HG03045 (cell line): ENCODE results near the gene WWP2.
"Not testable (repeated sequence)": the region's sequence is repeated elsewhere in the genome, so short reads cannot be mapped to it uniquely, and the experiment has no call there.

ENCODE experiments used
- ATAC-seq: cut with Tn5 transposase; IDR thresholded peaks from one replicate; pipeline ENCODE4 v1.9.1; 2021; ENCODE audit warnings: mild to moderate bottlenecking, moderate library complexity; ENCODE audit not compliant: unreplicated experiment

WWP2 gene

DNA sequence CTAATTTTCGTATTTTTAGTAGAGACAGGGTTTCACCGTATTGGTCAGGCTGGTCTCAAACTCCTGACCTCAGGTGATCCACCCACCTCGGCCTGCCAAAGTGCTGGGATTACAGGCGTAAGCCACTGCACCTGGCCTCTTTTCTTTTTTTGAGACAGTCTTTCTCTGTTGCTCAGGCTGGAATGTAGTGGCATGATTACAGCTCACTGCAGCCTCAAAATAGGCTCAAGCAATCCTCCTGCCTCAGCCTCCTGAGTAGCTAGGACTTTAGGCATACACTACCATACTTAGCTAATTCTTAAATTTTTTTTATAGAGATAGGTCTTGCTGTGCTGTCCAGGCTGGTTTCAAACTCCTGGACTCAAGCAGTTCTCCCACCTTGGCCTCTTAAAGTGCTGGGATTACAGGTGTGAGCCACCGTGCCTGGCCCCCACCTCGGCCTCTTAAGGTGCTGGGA, 29.3 kb downstream of the WWP2 start:
- ATAC-seq, result not testable (repeated sequence)

DNA sequence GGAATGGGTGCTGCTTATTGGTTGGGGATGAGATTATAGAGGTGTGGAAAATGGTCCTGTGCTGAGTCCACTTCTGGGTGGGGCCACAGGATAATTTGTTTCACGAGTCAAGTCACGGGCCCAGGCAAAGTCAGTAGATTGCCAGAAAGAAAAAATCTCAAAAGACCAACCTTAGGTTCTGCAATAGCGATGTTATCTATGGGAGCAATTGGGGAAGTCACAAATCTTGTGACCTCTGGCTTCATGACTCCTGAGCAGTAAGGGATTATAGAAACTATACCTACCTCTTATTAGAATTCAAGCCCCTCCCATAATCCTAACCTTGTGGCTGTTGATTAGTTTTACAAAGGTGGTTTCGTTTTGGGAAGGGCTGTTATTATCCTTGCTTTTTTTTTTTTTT, 31.4 kb downstream of the WWP2 start:
- no peak for ATAC-seq

- no peak for ATAC-seq
Observed at GRCh38 chr16:69794486-69794885, 32.4 kb downstream of the WWP2 start.

GRCh38 chr16:69796285-69797118, 34.4 kb downstream of the WWP2 start:
- no peak for ATAC-seq

DNA sequence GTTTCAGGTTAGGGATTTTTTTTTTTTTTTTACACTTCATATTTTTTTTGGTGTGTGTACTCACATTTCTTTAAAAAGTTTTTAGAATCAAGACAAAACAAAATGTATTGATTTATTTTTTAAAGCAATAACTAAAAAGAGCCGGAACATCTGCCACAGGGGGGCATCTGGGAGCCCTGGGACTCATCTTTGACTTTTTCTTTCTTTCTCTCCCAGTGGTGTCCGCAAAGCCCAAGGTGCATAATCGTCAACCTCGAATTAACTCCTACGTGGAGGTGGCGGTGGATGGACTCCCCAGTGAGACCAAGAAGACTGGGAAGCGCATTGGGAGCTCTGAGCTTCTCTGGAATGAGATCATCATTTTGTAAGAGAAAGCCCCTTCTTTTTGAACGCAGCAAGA, 36.3 kb downstream of the WWP2 start:
- no peak for ATAC-seq

- ATAC-seq, result no peak
Observed at GRCh38 chr16:69799611-69800031, 37.5 kb downstream of the WWP2 start.

DNA sequence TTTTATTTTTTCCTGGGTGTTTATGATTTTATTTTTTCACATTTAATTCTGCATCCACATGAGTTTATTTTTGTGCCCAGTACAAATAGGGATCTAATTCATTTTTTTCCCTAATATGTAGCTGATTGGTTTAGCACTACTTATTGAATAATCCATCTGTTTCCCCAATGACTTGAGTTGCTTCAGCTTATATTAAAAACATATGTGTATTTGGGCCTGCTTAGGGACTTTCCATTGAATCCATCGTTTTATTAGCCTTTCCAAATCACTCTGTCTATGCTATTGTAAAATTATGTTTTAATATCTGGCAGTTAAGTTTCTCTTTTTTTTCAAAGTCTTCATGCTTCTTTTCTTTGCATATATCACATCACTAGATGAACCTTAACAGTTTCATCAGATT, 42.2 kb downstream of the WWP2 start:
- ATAC-seq, result no peak

DNA sequence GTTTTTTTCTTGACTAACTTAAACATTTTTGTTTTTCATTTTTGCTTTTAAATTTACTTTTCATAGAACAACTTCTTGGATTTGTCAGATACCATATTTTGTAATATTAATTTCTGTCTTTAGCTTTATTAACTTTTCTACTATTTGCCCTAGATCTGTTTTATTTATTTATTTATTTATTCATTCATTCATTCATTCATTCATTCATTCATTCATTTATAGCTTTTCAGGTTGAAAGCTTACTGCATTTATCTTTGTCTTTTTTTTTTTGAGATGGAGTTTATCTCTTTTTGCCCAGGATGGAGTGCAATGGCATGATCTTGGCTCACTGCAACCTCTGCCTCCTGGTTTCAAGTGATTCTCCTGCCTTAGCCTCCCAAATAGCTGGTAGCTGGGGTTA, 44.6 kb downstream of the WWP2 start:
- ATAC-seq, result not testable (repeated sequence)

DNA sequence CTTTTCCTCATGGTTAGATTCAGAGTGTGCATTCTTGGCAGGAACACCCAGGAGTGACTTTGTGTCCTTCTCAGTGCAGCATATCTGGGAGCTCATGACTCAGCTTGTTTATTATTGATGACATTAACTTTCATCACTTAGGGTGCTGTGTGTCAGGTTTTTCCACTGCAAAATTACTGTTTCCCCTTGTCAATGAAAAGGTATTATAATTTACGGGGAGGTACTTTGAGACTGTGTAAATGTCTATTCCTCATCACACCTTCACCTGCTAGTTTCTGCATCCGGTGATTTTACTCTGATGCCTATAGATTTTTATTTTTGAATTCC, 50.5 kb downstream of the WWP2 start:
- ATAC-seq, result no peak

DNA sequence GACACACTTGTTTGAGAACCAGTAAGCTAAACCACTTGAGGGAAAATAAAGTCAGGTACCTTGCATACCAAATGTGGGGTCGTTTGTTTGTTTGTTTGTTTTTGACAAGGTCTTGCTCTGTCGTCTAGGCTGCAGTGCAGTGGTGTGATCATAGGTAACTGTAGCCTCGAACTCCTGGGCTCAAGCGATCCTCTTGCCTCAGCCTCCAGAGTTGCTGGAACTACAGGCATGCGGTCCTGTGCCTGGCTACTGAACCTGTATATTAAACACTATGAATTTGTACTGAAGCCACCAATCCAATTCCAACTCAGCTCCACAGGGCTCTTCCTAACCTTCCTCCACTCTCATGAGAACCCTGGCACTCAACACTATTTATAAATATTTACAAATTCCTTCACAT, 51.9 kb downstream of the WWP2 start:
- ATAC-seq, result no peak

DNA sequence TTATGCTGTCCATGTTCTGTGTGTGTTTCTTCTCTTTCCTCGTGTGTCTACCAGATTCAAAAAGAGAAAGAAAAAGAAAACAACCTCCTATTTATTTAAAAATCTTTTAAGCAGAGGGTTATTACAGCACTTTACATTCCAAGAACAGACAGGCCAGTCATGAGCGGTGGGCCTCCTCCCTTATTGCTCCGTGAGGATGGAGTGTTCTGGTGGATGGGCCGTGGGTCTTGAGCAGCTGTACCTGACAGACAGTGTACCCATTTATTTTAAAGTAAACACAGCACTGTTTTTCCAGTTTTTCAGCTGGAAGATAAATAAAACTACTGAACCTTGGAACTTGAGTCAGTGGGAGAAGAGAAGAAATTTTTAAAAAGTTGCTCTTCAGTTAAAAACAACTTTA, 52.4 kb downstream of the WWP2 start:
- no peak for ATAC-seq

GRCh38 chr16:69815216-69815883, 53.2 kb downstream of the WWP2 start:
- not testable (repeated sequence) for ATAC-seq

GRCh38 chr16:69816996-69817395, 54.9 kb downstream of the WWP2 start:
- ATAC-seq, result no peak

DNA sequence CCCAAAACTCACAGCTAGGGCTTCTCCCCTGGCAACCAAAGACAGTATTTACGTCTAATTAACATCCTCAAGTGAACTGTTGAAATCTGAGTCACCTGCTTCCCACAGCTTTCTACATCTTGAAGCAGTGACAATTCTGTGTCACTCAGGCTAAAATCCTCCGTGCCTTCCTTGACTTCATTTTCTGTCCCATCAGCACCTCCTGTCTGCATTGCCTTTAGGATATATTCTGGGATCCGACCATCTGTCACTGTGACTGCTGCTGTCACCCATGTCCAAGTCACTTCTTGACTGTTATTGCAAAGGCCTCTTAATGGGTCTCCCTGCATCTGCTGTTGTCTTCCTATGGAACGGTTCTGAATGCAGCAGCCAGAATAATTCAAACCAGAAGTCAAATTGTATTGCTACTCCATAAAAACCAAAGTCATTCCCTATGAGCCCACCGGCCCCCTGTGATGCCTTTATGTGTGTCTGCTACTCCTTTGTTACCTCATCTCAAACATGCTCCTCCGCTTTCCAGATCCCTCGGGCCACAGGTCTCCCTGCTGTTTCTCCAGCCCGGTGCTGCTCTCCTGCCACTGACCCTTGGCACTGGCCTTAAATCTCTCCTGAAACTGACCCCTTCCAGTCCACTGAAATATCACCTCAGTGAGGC, 56.9 kb downstream of the WWP2 start:
- no peak for ATAC-seq

DNA sequence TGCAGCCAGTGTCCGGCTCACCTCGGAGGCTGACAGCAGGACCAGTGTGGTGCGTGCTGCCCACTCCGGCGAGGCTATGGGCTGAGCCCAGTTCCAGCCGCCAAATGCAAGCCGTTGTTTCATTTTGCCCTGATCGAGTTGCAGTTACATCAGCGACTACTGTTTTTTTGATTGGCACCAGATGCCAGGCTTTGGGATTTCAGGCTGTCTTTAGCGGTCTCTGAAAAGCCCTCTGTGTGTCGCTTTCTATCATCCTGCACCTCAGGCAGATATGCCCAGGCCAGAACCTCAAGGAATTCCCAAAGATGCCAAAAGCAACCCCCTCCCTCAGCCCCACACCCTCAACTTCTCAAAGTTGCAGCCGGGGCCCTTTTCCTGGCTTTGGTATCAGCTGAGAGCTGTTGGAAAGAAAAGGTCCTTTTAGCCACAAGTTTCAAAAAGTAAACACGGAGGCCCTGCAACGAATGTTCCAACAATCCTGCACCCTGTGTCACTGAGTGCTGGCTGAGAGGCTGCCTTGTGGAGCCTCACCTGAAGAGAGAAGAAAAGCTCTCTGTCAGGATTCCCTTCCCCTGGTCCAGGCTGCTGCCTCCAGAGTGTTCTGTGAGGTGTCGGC, 58.9 kb downstream of the WWP2 start:
- no peak for ATAC-seq

GRCh38 chr16:69821844-69822173, 59.7 kb downstream of the WWP2 start:
- no peak for ATAC-seq

DNA sequence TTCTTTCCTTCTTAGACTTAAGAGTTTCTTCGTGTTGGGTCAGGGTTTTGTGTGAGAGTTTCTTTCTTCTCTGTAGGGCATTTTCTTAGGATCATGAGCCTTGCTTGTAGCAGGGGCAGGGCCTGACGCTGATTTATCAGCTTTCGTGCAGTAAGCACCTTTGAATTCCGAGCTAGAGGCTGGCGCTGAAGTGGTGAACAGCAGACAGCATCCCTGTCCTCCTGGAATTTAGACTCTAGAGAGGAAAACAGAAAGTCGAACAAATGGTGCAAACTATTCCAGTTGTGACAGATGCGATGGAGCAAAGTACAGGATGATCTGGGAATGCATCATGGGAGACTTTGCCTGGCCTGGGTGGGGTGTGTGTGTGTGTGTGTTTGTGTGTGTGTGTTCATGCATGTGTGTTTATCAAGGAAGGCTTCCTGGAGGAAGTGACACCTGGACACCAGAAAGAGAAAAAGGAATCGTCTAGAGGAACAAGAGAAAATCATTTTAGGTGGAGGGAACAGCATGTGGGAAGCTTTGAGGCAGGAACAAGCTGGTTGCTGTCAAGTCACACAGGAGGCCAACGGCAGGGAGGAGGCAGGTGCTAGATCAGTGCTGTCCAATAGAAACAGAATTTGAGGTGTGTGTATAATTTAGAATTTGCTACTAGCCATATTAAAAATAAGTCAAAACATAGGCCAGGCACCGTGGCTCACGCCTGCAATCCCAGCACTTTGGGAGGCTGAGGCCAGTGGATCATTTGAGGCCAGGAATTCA, 60.2 kb downstream of the WWP2 start:
- no peak for ATAC-seq

DNA sequence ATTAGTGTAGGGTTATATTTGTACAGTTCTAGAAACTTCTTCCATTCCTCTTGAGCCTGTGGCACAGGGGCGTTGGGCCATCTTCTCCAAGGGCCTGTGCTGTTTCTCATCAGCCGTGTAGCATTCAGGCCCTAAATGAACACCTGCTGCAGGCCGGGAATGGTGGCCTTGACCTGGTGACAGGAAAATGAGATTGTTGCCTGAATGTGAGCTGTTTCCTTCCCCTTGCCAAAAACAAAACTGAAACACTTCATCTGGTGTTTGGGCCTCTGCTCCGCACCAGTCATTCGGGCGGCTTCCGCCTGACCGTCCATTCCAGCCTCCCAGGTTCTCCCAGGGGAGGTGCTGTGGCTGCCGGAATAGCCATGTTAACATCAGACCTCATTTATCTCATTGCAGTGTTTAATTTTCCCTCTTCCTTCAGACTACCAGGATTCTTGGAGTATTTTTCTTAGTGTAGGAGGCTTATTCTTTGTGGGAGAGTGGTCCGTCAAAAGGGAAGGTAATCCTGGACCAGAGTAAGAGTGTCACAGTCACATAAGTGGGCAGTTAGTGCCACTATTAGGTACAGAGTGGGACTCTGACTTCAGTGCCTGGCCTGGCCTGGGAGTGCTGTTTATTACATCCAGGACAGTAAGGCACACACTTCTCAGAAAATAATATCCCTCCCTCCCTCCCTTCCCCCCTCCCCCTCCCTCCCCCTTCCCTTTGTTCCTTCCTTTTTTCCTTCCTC, 61.9 kb downstream of the WWP2 start:
- ATAC-seq, result peak; percentile 80

DNA sequence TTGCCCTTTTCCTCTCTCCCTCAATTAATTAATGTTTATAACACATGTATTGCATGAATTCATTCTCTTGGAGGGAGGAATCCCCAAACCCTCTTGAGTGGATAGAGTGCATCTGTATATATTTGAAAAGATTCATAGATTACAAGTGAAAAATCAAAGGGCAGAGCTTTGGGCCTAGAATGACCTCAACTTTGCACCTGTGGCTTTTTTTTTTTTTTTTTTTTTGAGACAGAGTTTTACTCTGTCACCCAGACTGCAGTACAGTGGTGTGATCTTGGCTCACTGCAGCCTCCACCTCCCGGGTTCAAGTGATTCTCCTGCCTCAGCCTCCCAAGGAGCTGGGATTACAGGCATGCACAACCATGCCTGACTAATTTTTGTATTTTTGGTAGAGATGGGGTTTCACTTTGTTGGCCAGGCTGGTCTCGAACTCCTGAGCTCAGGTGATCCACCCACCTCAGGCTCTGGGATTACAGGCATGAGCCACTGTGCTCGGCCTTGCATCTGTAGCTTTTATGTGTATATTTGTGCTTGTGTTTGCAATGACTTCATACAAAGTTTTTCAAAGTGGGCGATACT, 62.5 kb downstream of the WWP2 start:
- not testable (repeated sequence) for ATAC-seq

DNA sequence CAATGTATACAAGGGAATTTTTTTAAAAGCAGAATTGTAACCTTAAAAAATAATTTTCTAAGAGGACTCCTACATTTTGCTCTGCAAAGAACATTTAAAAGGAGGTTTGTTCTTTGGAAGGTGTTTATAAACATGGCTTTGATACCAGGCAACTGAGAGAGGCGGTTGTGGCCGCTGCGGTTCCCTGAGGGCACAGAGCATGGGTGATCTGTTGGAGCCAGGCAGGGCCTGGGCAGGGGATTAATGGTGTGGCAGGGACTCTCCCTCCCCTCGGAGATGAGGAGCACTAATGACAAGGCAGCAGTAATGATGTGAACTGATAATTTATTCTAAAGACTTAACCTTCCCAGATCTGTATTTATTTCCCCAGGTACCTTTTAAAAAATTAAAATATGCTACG, 65.4 kb downstream of the WWP2 start:
- ATAC-seq, result no peak
